K562 (cell line): ENCODE measurements around the gene SEMA6C. TPM values are rescaled to one million over a fixed set of nuclear protein-coding genes. Genes with fewer than 3 reads are reported as not detected.
A peak's percentile ranks its signal among the peaks of the same experiment; 100 is the strongest.
"Not testable (repeated sequence)": the region's sequence is repeated elsewhere in the genome, so short reads cannot be mapped to it uniquely, and the experiment has no call there.

Experiments
- ATAC-seq: fragments of 200-7000 bp; cut with Tn5 transposase; 3 replicates; pipeline ENCODE4 v1.9.1; 2020; ENCODE audit warnings: moderate library complexity
- BruUV-seq: library from RNA; stranded (reverse); fragments of 400-500 nt; replicated peaks from 2 replicates; lab custom pipeline; 2021; lab: Mats Ljungman, UMichigan
- CTCF ChIA-PET: fragments of 300-600 bp; formaldehyde crosslinking; extraction: SDS; loops from one replicate; lab custom pipeline; 2021; ENCODE audit warnings: low intra/inter-chr PET ratio; lab: Yijun Ruan, JAX
- POLR2A ChIA-PET: fragments of 300-600, 350-650 bp; sonication (Branson Sonifier 250); formaldehyde crosslinking; extraction: SDS; loops from one replicate; lab custom pipeline; 2021; ENCODE audit warnings: antibody characterized with exemption, inconsistent platforms; lab: Yijun Ruan, JAX
- DNase-seq, 4 experiments: peaks; one replicate each; pipeline versions ENCODE4 v3.0.0 to v3.0.0-alpha.2; 2011 to 2018; ENCODE audit warnings: low spot score in 3 of 4, mixed read lengths in 3 of 4; ENCODE audit errors: extremely low read depth in 1 of 4
- FAIRE-seq: peaks from 2 replicates; lab custom pipeline; 2011; peaks lifted over from hg19 to GRCh38; lab: Jason Lieb, UNC
- H2AFZ ChIP-seq: 2 replicates; pipeline ENCODE4 v1.6.0; 2011; ENCODE audit warnings: low read depth, low read length, control low read depth, inconsistent platforms
- H3K27ac ChIP-seq: fragments of 200-600 bp; 3 replicates; pipeline ENCODE4 v1.8.0; 2011; ENCODE audit warnings: low read depth, mild to moderate bottlenecking, control low read depth, inconsistent platforms, low read length, moderate library complexity, mixed read lengths; ENCODE audit errors: extremely low read depth
- H3K27me3 ChIP-seq, 2 experiments: fragments of 300-600 bp in 1 of 2; 2 replicates in 1 of 2; 3 replicates in 1 of 2; pipeline versions ENCODE4 v1.6.0 to v1.8.0; 2011; ENCODE audit warnings: inconsistent platforms in 2 of 2, low read length in 2 of 2, mild to moderate bottlenecking in 1 of 2, mixed read lengths in 1 of 2, moderate library complexity in 1 of 2; ENCODE audit not compliant: control insufficient read depth in 2 of 2, insufficient read depth in 2 of 2
- H3K36me3 ChIP-seq: fragments of 300-600 bp; 3 replicates; pipeline ENCODE4 v1.8.0; 2011; ENCODE audit warnings: mild to moderate bottlenecking, low read length, inconsistent platforms; ENCODE audit not compliant: control insufficient read depth, insufficient read depth
- H3K4me1 ChIP-seq, 2 experiments: fragments of 200-600 bp in 1 of 2; replicated peaks in 1 of 2; 2 replicates in 1 of 2; 3 replicates in 1 of 2; pipeline versions ENCODE4 v1.5.1 to v1.8.0; 2011; ENCODE audit warnings: inconsistent platforms in 2 of 2, low read length in 2 of 2, mild to moderate bottlenecking in 1 of 2, mixed read lengths in 1 of 2, moderate library complexity in 1 of 2; ENCODE audit not compliant: control insufficient read depth in 2 of 2, insufficient read depth in 2 of 2
- H3K4me2 ChIP-seq: 2 replicates; pipeline ENCODE4 v1.6.1; 2011; ENCODE audit warnings: low read length, control low read depth, inconsistent platforms, mixed read lengths; ENCODE audit not compliant: insufficient read depth
- H3K4me3 ChIP-seq: fragments of 200-600 bp; sonication (generic), shearing (Covaris generic); 2 replicates; pipeline ENCODE4 v1.5.1; 2016; ENCODE audit warnings: control low read depth, inconsistent platforms
- H3K79me2 ChIP-seq: fragments of 200-600 bp; 3 replicates; pipeline ENCODE4 v1.8.0; 2011; ENCODE audit warnings: low read length, inconsistent platforms; ENCODE audit not compliant: control insufficient read depth, insufficient read depth
- H3K9ac ChIP-seq, 2 experiments: 2 replicates each; pipeline versions ENCODE4 v1.6.0 to v1.6.1; 2011; ENCODE audit warnings: low read depth in 2 of 2, low read length in 2 of 2, control low read depth in 1 of 2, inconsistent platforms in 1 of 2, mild to moderate bottlenecking in 1 of 2, mixed read lengths in 1 of 2; ENCODE audit not compliant: insufficient read depth in 1 of 2
- H3K9me1 ChIP-seq: one replicate; pipeline ENCODE4 v1.6.0; 2011; ENCODE audit warnings: inconsistent platforms, mild to moderate bottlenecking, low read length, moderate library complexity; ENCODE audit not compliant: control insufficient read depth, insufficient read depth
- H3K9me3 ChIP-seq: replicated peaks from 2 replicates; pipeline ENCODE4 v1.5.1; 2011; ENCODE audit warnings: low read depth, low read length, inconsistent platforms; ENCODE audit not compliant: control insufficient read depth, insufficient read depth
- H4K20me1 ChIP-seq: replicated peaks from 2 replicates; pipeline ENCODE4 v1.6.1; 2011; ENCODE audit warnings: low read length, inconsistent platforms, mixed read lengths; ENCODE audit not compliant: control insufficient read depth, insufficient read depth
- EGR1 ChIP-seq: fragments of 450-650 bp; conservative IDR thresholded peaks from 2 replicates; pipeline ENCODE4 v1.6.1; 2017; ENCODE audit warnings: mild to moderate bottlenecking
- WGBS: fragments of 100-300 bp; shearing (Covaris generic); methylation state at CpG from one replicate; pipeline ENCODE4 v1.1.6; 2016; ENCODE audit warnings: low coverage, mixed read lengths; ENCODE audit not compliant: insufficient coverage; ENCODE audit errors: missing lambda C conversion rate; 5-methylcytosine and 5-hydroxymethylcytosine counted together
- in situ Hi-C: fragments of 300-500 bp; cut with MboI; formaldehyde crosslinking; loops from 4 replicates; pipeline ENCODE4 v1.15.0; 2018; ENCODE audit warnings: inconsistent platforms, mixed read lengths
- intact Hi-C: fragments of 100-400 bp; cut with micrococcal nuclease; formaldehyde crosslinking; loops from 2 replicates; pipeline ENCODE4 v1.14.2; 2022
- polyA plus RNA-seq, 8 experiments: library from polyadenylated mRNA; depleted of rRNA in 4 of 8; stranded (reverse) in 5 of 8; unstranded in 3 of 8; fragments of >200 nt; fragmentation: Nextera tagmentation in 2 of 8; fragmentation: Illumina TruSeq in 1 of 8; extraction: Ambion mirVana in 2 of 8; extraction: Trizol in 1 of 8; gene quantifications; 2 replicates each; pipeline versions ENCODE4 v1.2.1 to v1.2.3, GENCODE V29; 2011 to 2014; ENCODE audit warnings: inconsistent platforms in 1 of 8, missing spikeins in 1 of 8
- total RNA-seq, 7 experiments: library from RNA; depleted of rRNA in 6 of 7; stranded (reverse); fragments of >200 nt in 6 of 7; fragmentation: Illumina TruSeq in 2 of 7; extraction: Trizol in 2 of 7; gene quantifications; 2 replicates each; pipeline versions ENCODE4 v1.2.1 to v1.2.3, GENCODE V29; 2011 to 2021; ENCODE audit warnings: low replicate concordance in 1 of 7
- TF ChIP-seq, protein P1 (sequence below): fragments of 450-650 bp; IDR thresholded peaks from 2 replicates; pipeline ENCODE4 v1.6.1; 2018; ENCODE audit not compliant: partially characterized antibody

The SEMA6C gene
- total and polyA plus RNA-seq, 9 of the 15 experiments (the other 6 are each of a cell fraction or from before 2014, with no cell fraction given) = 0.03 to 4.6 (median 0.95) TPM

DNA sequence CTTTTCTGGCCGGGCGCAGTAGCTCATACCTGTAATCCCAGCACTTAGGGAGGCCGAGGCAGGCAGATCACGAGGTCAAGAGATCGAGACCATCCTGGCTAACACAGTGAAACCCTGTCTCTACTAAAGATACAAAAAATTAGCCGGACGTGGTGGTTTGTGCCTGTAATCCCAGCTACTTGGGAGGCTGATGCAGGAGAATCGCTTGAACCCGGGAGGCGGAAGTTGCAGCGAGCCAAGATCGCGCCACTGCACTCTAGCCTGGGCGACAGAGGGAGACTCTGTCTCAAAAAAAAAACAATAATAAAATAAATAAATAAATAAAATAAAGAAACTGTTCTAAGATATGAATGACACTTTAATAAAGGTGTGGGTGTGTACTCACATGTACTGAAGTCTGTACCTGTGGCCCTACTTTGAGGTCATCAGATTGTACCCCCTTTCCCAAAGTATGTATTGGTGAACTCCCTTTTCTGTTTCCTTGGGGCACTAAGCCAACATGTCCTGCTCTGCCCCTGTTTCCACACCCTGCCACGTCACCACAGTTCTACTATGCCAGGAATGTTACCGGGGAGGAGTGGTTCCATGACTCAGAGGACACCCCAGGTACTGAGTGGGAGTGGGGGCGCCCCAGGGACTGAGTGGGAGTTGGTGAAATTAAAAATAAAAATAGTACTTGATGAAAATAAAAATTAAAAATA is 48.6 kb upstream of the SEMA6C start:
- FAIRE-seq, H3K4me3 ChIP-seq, H3K27me3 ChIP-seq, H3K9me1 ChIP-seq, H3K4me2 ChIP-seq, H3K27ac ChIP-seq, H2AFZ ChIP-seq, in situ Hi-C loops, BruUV-seq, H4K20me1 ChIP-seq, H3K9me3 ChIP-seq, ATAC-seq, H3K36me3 ChIP-seq, DNase-seq, H3K9ac ChIP-seq: not testable (repeated sequence)
- ChIA-PET POLR2A (interaction anchor here (0.7 kb wide), 1 partner anchor 594 kb away, joined by 3 read pairs; no protein-coding TSS in a partner anchor), CTCF (interaction anchor here (1.7 kb wide), 1 partner anchor 57 kb away, joined by 8 read pairs; no protein-coding TSS in a partner anchor)
- peaks cover 16% of the 10 kb centered on the region for H3K79me2 ChIP-seq
- WGBS = 79% methylated on average over 17 of the region's 17 CpGs
- intact Hi-C loops = loop anchor here (5.0 to 10.0 kb wide), 2 partner anchors 190 to 542 kb away; no protein-coding TSS in a partner anchor
- peak; percentile 56 for TF ChIP-seq EGR1
- TF ChIP-seq, protein P1, sequence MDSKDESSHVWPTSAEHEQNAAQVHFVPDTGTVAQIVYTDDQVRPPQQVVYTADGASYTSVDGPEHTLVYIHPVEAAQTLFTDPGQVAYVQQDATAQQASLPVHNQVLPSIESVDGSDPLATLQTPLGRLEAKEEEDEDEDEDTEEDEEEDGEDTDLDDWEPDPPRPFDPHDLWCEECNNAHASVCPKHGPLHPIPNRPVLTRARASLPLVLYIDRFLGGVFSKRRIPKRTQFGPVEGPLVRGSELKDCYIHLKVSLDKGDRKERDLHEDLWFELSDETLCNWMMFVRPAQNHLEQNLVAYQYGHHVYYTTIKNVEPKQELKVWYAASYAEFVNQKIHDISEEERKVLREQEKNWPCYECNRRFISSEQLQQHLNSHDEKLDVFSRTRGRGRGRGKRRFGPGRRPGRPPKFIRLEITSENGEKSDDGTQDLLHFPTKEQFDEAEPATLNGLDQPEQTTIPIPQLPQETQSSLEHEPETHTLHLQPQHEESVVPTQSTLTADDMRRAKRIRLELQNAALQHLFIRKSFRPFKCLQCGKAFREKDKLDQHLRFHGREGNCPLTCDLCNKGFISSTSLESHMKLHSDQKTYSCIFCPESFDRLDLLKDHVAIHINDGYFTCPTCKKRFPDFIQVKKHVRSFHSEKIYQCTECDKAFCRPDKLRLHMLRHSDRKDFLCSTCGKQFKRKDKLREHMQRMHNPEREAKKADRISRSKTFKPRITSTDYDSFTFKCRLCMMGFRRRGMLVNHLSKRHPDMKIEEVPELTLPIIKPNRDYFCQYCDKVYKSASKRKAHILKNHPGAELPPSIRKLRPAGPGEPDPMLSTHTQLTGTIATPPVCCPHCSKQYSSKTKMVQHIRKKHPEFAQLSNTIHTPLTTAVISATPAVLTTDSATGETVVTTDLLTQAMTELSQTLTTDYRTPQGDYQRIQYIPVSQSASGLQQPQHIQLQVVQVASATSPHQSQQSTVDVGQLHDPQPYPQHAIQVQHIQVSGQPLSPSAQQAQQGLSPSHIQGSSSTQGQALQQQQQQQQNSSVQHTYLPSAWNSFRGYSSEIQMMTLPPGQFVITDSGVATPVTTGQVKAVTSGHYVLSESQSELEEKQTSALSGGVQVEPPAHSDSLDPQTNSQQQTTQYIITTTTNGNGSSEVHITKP = peak; percentile 52
- H3K4me1 ChIP-seq = peaks cover 14 to 19% of the 10 kb centered on the region in 2 experiments; a peak in 4 of 5 replicates
